Measurements from ENCODE around the gene DGLUCY.
"Not testable (repeated sequence)": the region's sequence is repeated elsewhere in the genome, so short reads cannot be mapped to it uniquely, and the experiment has no call there.

DGLUCY gene

GRCh38 chr14:91238661-91239060, 124.8 kb downstream of the DGLUCY start:
- DNase-seq, result no peak

- DNase-seq, result no peak
Measured at GRCh38 chr14:91241863-91242262, 128.0 kb downstream of the DGLUCY start.

- DNase-seq, result no peak
Measured at GRCh38 chr14:91242635-91243034, 128.8 kb downstream of the DGLUCY start.

GRCh38 chr14:91243074-91243471, 129.2 kb downstream of the DGLUCY start:
- DNase-seq, result no peak

- DNase-seq, result no peak
Measured at GRCh38 chr14:91244501-91244901, 130.6 kb downstream of the DGLUCY start, which contains the start of gene GPR68. TSS of gene GPR68 (minus strand) at chr14:91244704. CDS start at chr14:91235050, 9,654 bp downstream.

- DNase-seq, result no peak
Measured at GRCh38 chr14:91245029-91245428, 131.2 kb downstream of the DGLUCY start.

GRCh38 chr14:91245616-91246015, 131.7 kb downstream of the DGLUCY start:
- not testable (repeated sequence) for DNase-seq

- no peak for DNase-seq
Measured at GRCh38 chr14:91246051-91246852, 132.4 kb downstream of the DGLUCY start.

- no peak for DNase-seq
Measured at GRCh38 chr14:91249841-91250616, 136.2 kb downstream of the DGLUCY start.

- no peak for DNase-seq
Measured at GRCh38 chr14:91250912-91251311, 137.0 kb downstream of the DGLUCY start.

GRCh38 chr14:91252871-91253794, 139.3 kb downstream of the DGLUCY start:
- no peak for DNase-seq

GRCh38 chr14:91253795-91254323, 140.0 kb downstream of the DGLUCY start:
- no peak for DNase-seq

- DNase-seq, result no peak
Measured at GRCh38 chr14:91254461-91254860, 140.6 kb downstream of the DGLUCY start.

GRCh38 chr14:91255026-91255695, 141.3 kb downstream of the DGLUCY start:
- DNase-seq, result no peak

- DNase-seq, result no peak
Measured at GRCh38 chr14:91256661-91257060, 142.8 kb downstream of the DGLUCY start.

GRCh38 chr14:91257328-91258010, 143.6 kb downstream of the DGLUCY start:
- DNase-seq, result no peak

GRCh38 chr14:91258011-91258618, 144.2 kb downstream of the DGLUCY start:
- no peak for DNase-seq

GRCh38 chr14:91258876-91259275, 145.0 kb downstream of the DGLUCY start:
- DNase-seq, result no peak

GRCh38 chr14:91261115-91261514, 147.2 kb downstream of the DGLUCY start:
- DNase-seq, result no peak

GRCh38 chr14:91261986-91262549, 148.2 kb downstream of the DGLUCY start:
- no peak for DNase-seq

- DNase-seq, result no peak
Measured at GRCh38 chr14:91263329-91263728, 149.5 kb downstream of the DGLUCY start.

All from NCI-H526 treated with DMSO at 0.1 percent for 48 hours (cell line).